ENCODE measurements around the gene PLA2G10.
"Not testable (repeated sequence)": the region's sequence is repeated elsewhere in the genome, so short reads cannot be mapped to it uniquely, and the experiment has no call there.

Gene PLA2G10

GRCh38 chr16:14694129-14694528 lies at the start of gene PLA2G10:
Gene PLA2G10, minus strand, starts transcription at chr16:14694308. Its CDS starts 79 bp downstream, at chr16:14694229.
- DNase-seq = not testable (repeated sequence)

- not testable (repeated sequence) for DNase-seq
Observed at GRCh38 chr16:14742273-14743128, 48.4 kb upstream of the PLA2G10 start, which contains the start of gene NPIPA2. Gene NPIPA2, plus strand, starts transcription at chr16:14742533. Its CDS starts 5,533 bp downstream, at chr16:14748066.

- not testable (repeated sequence) for DNase-seq
Observed at GRCh38 chr16:14741794-14742193, 47.7 kb upstream of the PLA2G10 start.

GRCh38 chr16:14740832-14741385 lies 46.8 kb upstream of the PLA2G10 start:
- DNase-seq = not testable (repeated sequence)

GRCh38 chr16:14733233-14733632 lies 39.1 kb upstream of the PLA2G10 start:
- DNase-seq = not testable (repeated sequence)

GRCh38 chr16:14703156-14704011 lies 9.3 kb upstream of the PLA2G10 start, which contains the start of gene NPIPA3:
Gene NPIPA3, plus strand, starts transcription at chr16:14703411. Its CDS starts 5,533 bp downstream, at chr16:14708944.
- not testable (repeated sequence) for DNase-seq

GRCh38 chr16:14702672-14703071 lies 8.6 kb upstream of the PLA2G10 start:
- DNase-seq = not testable (repeated sequence)

- not testable (repeated sequence) for DNase-seq
Observed at GRCh38 chr16:14701859-14702258, 7.8 kb upstream of the PLA2G10 start.

GRCh38 chr16:14685870-14686793 lies 8.0 kb downstream of the PLA2G10 start:
- DNase-seq = not testable (repeated sequence)

GRCh38 chr16:14682121-14682520 lies 12.0 kb downstream of the PLA2G10 start:
- DNase-seq = no peak

GRCh38 chr16:14681115-14681514 lies 13.0 kb downstream of the PLA2G10 start:
- DNase-seq = no peak

- DNase-seq = not testable (repeated sequence)
Observed at GRCh38 chr16:14680396-14680795, 13.7 kb downstream of the PLA2G10 start.

- DNase-seq = no peak
Observed at GRCh38 chr16:14678748-14679497, 15.2 kb downstream of the PLA2G10 start.

- DNase-seq = no peak
Observed at GRCh38 chr16:14677627-14678026, 16.5 kb downstream of the PLA2G10 start.

- no peak for DNase-seq
Observed at GRCh38 chr16:14676633-14677032, 17.5 kb downstream of the PLA2G10 start.

- no peak for DNase-seq
Observed at GRCh38 chr16:14672403-14672971, 21.6 kb downstream of the PLA2G10 start.

- DNase-seq = no peak
Observed at GRCh38 chr16:14669776-14670175, 24.3 kb downstream of the PLA2G10 start.

- no peak for DNase-seq
Observed at GRCh38 chr16:14668556-14669223, 25.4 kb downstream of the PLA2G10 start.

- no peak for DNase-seq
Observed at GRCh38 chr16:14667347-14668266, 26.5 kb downstream of the PLA2G10 start.

Data from activated CD4-positive, CD25-positive, alpha-beta regulatory T cell treated with anti-CD3 and anti-CD28 coated beads, Interleukin-2, amount 50 U/mL, for 72 hours (primary cell).